Mesendoderm (in vitro differentiated cells): ENCODE measurements around the gene CYP24A1.

Experiments used
- DNase-seq: peaks from one replicate; pipeline ENCODE4 v3.0.0; 2013
- H2AK5ac ChIP-seq: 2 replicates; pipeline ENCODE4 v1.6.1; 2013; ENCODE audit warnings: low read length, inconsistent platforms
- H2BK120ac ChIP-seq: 2 replicates; pipeline ENCODE4 v1.6.1; 2013; ENCODE audit warnings: low read depth, mild to moderate bottlenecking, low read length, moderate library complexity, mixed read lengths
- H2BK15ac ChIP-seq: replicated peaks from 2 replicates; pipeline ENCODE4 v1.6.1; 2013; ENCODE audit warnings: low read depth, mild to moderate bottlenecking, moderate library complexity
- H2BK5ac ChIP-seq: 2 replicates; pipeline ENCODE4 v1.6.1; 2013; ENCODE audit warnings: low read length, inconsistent platforms
- H3K18ac ChIP-seq: 2 replicates; pipeline ENCODE4 v1.6.1; 2013; ENCODE audit warnings: mild to moderate bottlenecking, low read length, mixed read lengths
- H3K23ac ChIP-seq: one replicate; pipeline ENCODE4 v1.6.1; 2013; ENCODE audit warnings: low read length
- H3K27ac ChIP-seq: 2 replicates; pipeline ENCODE4 v1.5.1; 2013; ENCODE audit warnings: low read depth, mild to moderate bottlenecking, inconsistent platforms, low read length, moderate library complexity
- H3K27me3 ChIP-seq: 2 replicates; pipeline ENCODE4 v1.6.1; 2013; ENCODE audit warnings: low read length, control low read depth, mild to moderate bottlenecking, inconsistent platforms; ENCODE audit not compliant: insufficient read depth, poor library complexity
- H3K36me3 ChIP-seq: 2 replicates; pipeline ENCODE4 v1.6.1; 2013; ENCODE audit warnings: low read length, inconsistent platforms; ENCODE audit not compliant: control insufficient read depth, insufficient read depth
- H3K4ac ChIP-seq: one replicate; pipeline ENCODE4 v1.6.1; 2013; ENCODE audit warnings: low read depth, mild to moderate bottlenecking, low read length, moderate library complexity
- H3K4me1 ChIP-seq: 2 replicates; pipeline ENCODE4 v1.6.1; 2013; ENCODE audit warnings: low read depth, low read length, inconsistent platforms; ENCODE audit not compliant: control insufficient read depth
- H3K4me2 ChIP-seq: 2 replicates; pipeline ENCODE4 v1.6.1; 2013; ENCODE audit warnings: low read length
- H3K4me3 ChIP-seq: 2 replicates; pipeline ENCODE4 v1.5.1; 2013; ENCODE audit warnings: mild to moderate bottlenecking, low read length
- H3K56ac ChIP-seq: one replicate; pipeline ENCODE4 v1.6.1; 2013; ENCODE audit warnings: low read length
- H3K79me1 ChIP-seq: 2 replicates; pipeline ENCODE4 v1.6.1; 2013; ENCODE audit warnings: low read length, inconsistent platforms
- H3K79me2 ChIP-seq: 2 replicates; pipeline ENCODE4 v1.6.1; 2013; ENCODE audit warnings: mild to moderate bottlenecking, low read length; ENCODE audit not compliant: control insufficient read depth, insufficient read depth
- H3K9ac ChIP-seq: 2 replicates; pipeline ENCODE4 v1.6.1; 2013; ENCODE audit warnings: low read length, inconsistent platforms
- H4K5ac ChIP-seq: one replicate; pipeline ENCODE4 v1.6.1; 2013; ENCODE audit warnings: low read length
- H4K8ac ChIP-seq: one replicate; pipeline ENCODE4 v1.6.1; 2013; ENCODE audit warnings: low read depth, mild to moderate bottlenecking, control low read depth, low read length, moderate library complexity
- WGBS: extraction: QIAGEN DNeasy Blood & Tissue Kit; methylation state at CpG from one replicate; pipeline ENCODE4 v1.1.7; 2013; ENCODE audit warnings: low lambda C conversion rate, missing lambda C conversion rate; ENCODE audit not compliant: insufficient coverage; ENCODE audit errors: extremely low coverage; 5-methylcytosine and 5-hydroxymethylcytosine counted together

The CYP24A1 gene

GRCh38 chr20:54116550-54117235 is 57.1 kb downstream of the CYP24A1 start:
- Histone ChIP-seq H2BK5ac (no peak overlapping the region), H3K27me3 (no peaks in the 10 kb centered on the region), H3K27ac (no peak overlapping the region)

GRCh38 chr20:54115172-54115854 is 58.5 kb downstream of the CYP24A1 start:
- Histone ChIP-seq H2AK5ac (no peak overlapping the region), H3K4me1 (no peaks in the 10 kb centered on the region), H2BK15ac (no peak overlapping the region), H3K9ac (no peak overlapping the region), H2BK5ac (no peak overlapping the region), H3K4me2 (no peak overlapping the region), H4K8ac (no peak overlapping the region), H2BK120ac (no peak overlapping the region), H3K4ac (no peak overlapping the region), H3K23ac (no peak overlapping the region), H3K79me2 (no peaks in the 10 kb centered on the region), H3K56ac (no peak overlapping the region), H3K27me3 (no peaks in the 10 kb centered on the region), H4K5ac (no peak overlapping the region), H3K27ac (no peak overlapping the region), H3K79me1 (no peaks in the 10 kb centered on the region), H3K4me3 (no peak overlapping the region), H3K18ac (no peak overlapping the region), H3K36me3 (no peaks in the 10 kb centered on the region)
- no peak for DNase-seq
- WGBS, result no CpG with 5 or more reads among the region's 15 CpGs

More at GRCh38 chr20:54116550-54117235, 57.1 kb downstream of the CYP24A1 start:
- no peak for DNase-seq
- Histone ChIP-seq H3K79me1 (no peaks in the 10 kb centered on the region), H3K79me2 (no peaks in the 10 kb centered on the region), H3K56ac (no peak overlapping the region), H3K18ac (no peak overlapping the region), H3K4me3 (no peak overlapping the region), H3K4me2 (no peak overlapping the region), H2BK15ac (no peak overlapping the region), H3K4ac (no peak overlapping the region), H3K4me1 (no peaks in the 10 kb centered on the region), H3K23ac (no peak overlapping the region), H4K5ac (no peak overlapping the region), H2BK120ac (no peak overlapping the region), H4K8ac (no peak overlapping the region), H2AK5ac (no peak overlapping the region), H3K9ac (no peak overlapping the region), H3K36me3 (no peaks in the 10 kb centered on the region)
- no CpG with 5 or more reads among the region's 4 CpGs for WGBS

- no peaks in the 10 kb centered on the region for H3K79me2 ChIP-seq
- no peak overlapping the region for H3K4me2 ChIP-seq
- H3K79me1 ChIP-seq, result no peaks in the 10 kb centered on the region
- no peak overlapping the region for H3K27ac ChIP-seq
- DNase-seq, result no peak
- H2AK5ac ChIP-seq, result no peak overlapping the region
- no peak overlapping the region for H2BK120ac ChIP-seq
- H3K56ac ChIP-seq, result no peak overlapping the region
- H2BK5ac ChIP-seq, result no peak overlapping the region
- no peak overlapping the region for H4K5ac ChIP-seq
- no peak overlapping the region for H3K4ac ChIP-seq
- H3K18ac ChIP-seq, result no peak overlapping the region
- H3K23ac ChIP-seq, result no peak overlapping the region
- H3K4me1 ChIP-seq, result no peaks in the 10 kb centered on the region
- H2BK15ac ChIP-seq, result no peak overlapping the region
- H3K9ac ChIP-seq, result no peak overlapping the region
- H3K4me3 ChIP-seq, result no peak overlapping the region
- no peaks in the 10 kb centered on the region for H3K36me3 ChIP-seq
- no peak overlapping the region for H4K8ac ChIP-seq
- H3K27me3 ChIP-seq, result no peaks in the 10 kb centered on the region
- WGBS, result no CpG with 5 or more reads among the region's 2 CpGs
Measured at GRCh38 chr20:54114109-54114508, 59.7 kb downstream of the CYP24A1 start.

GRCh38 chr20:54113566-54113965 is 60.2 kb downstream of the CYP24A1 start:
- no peak overlapping the region for H4K8ac ChIP-seq
- no peak overlapping the region for H3K9ac ChIP-seq
- no peak overlapping the region for H3K18ac ChIP-seq
- H3K36me3 ChIP-seq, result no peaks in the 10 kb centered on the region
- no peak overlapping the region for H3K4me3 ChIP-seq
- H4K5ac ChIP-seq, result no peak overlapping the region
- H3K4me2 ChIP-seq, result no peak overlapping the region
- no peak overlapping the region for H2AK5ac ChIP-seq
- H2BK5ac ChIP-seq, result no peak overlapping the region
- H3K56ac ChIP-seq, result no peak overlapping the region
- no peak overlapping the region for H2BK15ac ChIP-seq
- WGBS, result no CpG with 5 or more reads among the region's 2 CpGs
- H3K4ac ChIP-seq, result no peak overlapping the region
- H3K79me2 ChIP-seq, result no peaks in the 10 kb centered on the region
- no peak for DNase-seq
- no peaks in the 10 kb centered on the region for H3K79me1 ChIP-seq
- H3K4me1 ChIP-seq, result no peaks in the 10 kb centered on the region
- H2BK120ac ChIP-seq, result no peak overlapping the region
- no peak overlapping the region for H3K27ac ChIP-seq
- H3K27me3 ChIP-seq, result no peaks in the 10 kb centered on the region
- H3K23ac ChIP-seq, result no peak overlapping the region

- H3K9ac ChIP-seq, result no peak overlapping the region
- no peak overlapping the region for H2AK5ac ChIP-seq
- H4K5ac ChIP-seq, result no peak overlapping the region
- no peaks in the 10 kb centered on the region for H3K79me1 ChIP-seq
- no peak for DNase-seq
- no peaks in the 10 kb centered on the region for H3K27me3 ChIP-seq
- H3K79me2 ChIP-seq, result no peaks in the 10 kb centered on the region
- no peak overlapping the region for H2BK15ac ChIP-seq
- H3K56ac ChIP-seq, result no peak overlapping the region
- H3K4me2 ChIP-seq, result no peak overlapping the region
- H3K4me3 ChIP-seq, result no peak overlapping the region
- no peak overlapping the region for H4K8ac ChIP-seq
- no peak overlapping the region for H3K18ac ChIP-seq
- H3K23ac ChIP-seq, result no peak overlapping the region
- H3K36me3 ChIP-seq, result no peaks in the 10 kb centered on the region
- H3K27ac ChIP-seq, result no peak overlapping the region
- H2BK120ac ChIP-seq, result no peak overlapping the region
- no peaks in the 10 kb centered on the region for H3K4me1 ChIP-seq
- H3K4ac ChIP-seq, result no peak overlapping the region
- whole genome bisulfite sequencing, result no CpG with 5 or more reads among the region's 4 CpGs
- no peak overlapping the region for H2BK5ac ChIP-seq
Measured at GRCh38 chr20:54112221-54112884, 61.4 kb downstream of the CYP24A1 start.
